HG02852 (cell line): ENCODE measurements around the gene LZTS2.

Source experiments
- ATAC-seq: cut with Tn5 transposase; IDR thresholded peaks from one replicate; pipeline ENCODE4 v1.9.1; 2021; ENCODE audit warnings: mild to moderate bottlenecking, moderate library complexity; ENCODE audit not compliant: unreplicated experiment

LZTS2 gene

DNA sequence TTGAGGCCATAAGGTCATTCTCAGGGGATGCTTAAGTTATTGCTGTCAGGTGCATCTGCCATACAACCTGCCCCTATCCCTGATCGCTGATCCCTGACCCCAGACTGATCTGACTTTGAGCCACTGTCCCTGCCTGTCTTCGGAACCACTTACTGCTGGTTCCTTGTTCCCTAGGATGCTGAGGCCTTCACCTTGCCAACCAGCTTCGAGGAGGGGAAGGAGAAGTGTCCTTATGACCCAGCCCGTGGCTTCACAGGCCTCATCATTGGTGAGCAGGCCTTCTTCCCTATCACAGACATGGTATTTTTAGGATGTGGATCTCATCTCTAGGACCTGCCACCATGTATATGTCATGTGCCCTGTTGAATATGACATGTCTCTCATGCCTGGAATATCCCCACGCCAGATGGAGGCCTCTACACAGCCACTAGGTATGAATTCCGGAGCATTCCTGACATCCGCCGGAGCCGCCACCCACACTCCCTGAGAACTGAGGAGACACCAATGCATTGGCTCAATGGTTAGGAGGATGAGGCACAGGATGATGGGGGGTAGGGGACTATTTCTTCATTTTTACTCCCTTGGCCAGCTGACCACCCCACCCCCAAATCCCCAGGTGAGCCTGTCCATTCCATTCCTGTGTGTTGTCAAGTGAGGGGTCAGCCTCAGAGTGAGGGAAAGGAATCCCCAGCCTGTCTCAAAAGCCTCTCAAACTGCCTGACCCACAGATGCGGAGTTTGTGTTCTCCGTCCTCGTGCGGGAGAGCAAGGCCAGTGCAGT lies 21.3 kb upstream of the LZTS2 start:
- ATAC-seq = no peak

DNA sequence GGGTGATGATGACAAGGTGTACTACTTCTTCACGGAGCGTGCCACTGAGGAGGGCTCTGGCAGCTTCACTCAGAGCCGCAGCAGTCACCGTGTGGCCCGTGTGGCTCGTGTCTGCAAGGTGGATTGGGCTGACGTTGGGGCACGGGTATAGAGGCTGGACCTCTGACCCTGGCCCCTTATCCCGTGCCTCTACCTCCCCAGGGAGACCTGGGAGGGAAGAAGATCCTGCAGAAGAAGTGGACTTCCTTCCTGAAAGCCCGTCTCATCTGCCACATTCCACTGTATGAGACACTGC lies 20.8 kb upstream of the LZTS2 start:
- ATAC-seq = no peak

DNA sequence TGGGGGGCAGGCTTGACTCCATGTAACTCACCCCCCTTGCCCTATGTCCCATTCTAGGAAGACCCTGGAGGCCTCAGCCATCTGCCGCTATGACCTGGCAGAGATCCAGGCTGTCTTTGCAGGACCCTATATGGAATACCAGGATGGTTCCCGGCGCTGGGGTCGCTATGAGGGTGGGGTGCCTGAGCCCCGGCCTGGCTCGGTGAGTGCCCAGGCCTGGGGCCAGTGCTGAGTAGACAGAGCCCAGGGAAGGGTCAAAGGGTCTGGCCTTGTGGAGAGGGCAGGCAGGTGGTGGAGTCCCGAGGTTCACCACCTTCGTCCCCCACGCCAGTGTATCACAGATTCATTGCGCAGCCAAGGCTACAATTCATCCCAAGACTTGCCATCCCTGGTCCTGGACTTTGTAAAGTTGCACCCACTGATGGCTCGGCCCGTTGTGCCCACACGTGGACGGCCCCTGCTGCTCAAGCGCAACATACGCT lies 19.8 kb upstream of the LZTS2 start:
- ATAC-seq = no peak

DNA sequence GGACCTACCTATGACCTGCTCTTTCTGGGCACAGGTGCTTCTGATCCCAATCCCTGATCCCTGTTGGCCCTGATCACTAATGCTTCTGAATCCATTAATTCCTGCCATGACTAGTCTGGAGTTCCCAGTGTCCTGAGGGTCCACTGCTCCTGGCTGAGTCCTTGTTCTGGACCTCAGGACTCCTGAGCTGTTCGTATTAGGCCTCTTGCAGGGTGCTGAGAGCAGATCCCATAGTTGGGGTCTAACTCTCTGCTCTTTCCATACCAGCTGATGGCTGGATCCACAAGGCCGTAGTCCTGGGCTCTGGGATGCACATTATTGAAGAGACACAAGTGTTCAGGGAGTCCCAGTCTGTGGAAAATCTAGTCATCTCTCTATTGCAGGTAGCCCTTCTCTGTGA lies 19.3 kb upstream of the LZTS2 start:
- no peak for ATAC-seq

DNA sequence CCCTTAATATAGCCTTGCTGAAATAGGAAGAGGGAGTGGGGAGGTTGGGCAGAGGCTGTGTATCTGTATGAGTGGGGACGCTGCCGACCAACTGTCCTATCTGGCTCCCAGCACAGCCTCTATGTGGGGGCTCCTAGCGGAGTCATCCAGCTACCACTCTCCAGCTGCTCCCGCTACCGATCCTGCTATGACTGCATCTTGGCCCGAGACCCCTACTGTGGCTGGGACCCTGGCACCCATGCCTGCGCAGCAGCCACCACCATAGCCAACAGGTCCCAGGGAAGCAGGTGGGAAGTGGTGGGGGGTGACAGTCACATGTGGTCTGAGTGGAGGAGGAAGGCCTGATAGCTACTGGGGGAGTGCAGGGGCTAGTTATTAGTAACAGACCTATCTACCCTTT lies 18.9 kb upstream of the LZTS2 start:
- no peak for ATAC-seq

DNA sequence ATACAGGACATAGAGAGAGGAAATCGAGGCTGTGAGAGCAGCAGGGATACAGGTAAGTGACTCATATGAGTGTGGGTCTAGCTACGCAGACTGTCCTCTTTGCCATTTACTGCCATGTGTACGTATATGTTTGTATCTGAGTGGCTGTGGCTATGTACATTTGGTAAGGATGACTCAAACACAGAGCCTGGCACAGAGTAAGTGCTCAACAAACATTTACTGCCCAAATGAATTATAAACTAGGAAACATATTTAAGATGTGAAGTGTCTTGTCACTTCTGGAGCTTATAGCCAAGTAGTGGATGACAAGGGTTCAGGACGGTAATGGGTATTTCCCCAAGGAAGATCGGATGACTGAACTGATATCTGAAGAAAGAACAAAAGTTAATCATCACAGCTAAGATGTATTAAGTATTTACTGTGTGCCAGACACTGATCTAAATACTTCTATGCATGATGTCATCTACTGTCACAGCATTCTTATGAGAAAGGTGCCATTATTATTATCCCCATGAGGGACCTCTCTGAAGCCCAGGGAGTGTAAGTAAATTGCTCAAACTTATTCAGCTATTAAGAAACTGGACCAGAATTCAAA lies 18.3 kb upstream of the LZTS2 start:
- ATAC-seq = no peak

DNA sequence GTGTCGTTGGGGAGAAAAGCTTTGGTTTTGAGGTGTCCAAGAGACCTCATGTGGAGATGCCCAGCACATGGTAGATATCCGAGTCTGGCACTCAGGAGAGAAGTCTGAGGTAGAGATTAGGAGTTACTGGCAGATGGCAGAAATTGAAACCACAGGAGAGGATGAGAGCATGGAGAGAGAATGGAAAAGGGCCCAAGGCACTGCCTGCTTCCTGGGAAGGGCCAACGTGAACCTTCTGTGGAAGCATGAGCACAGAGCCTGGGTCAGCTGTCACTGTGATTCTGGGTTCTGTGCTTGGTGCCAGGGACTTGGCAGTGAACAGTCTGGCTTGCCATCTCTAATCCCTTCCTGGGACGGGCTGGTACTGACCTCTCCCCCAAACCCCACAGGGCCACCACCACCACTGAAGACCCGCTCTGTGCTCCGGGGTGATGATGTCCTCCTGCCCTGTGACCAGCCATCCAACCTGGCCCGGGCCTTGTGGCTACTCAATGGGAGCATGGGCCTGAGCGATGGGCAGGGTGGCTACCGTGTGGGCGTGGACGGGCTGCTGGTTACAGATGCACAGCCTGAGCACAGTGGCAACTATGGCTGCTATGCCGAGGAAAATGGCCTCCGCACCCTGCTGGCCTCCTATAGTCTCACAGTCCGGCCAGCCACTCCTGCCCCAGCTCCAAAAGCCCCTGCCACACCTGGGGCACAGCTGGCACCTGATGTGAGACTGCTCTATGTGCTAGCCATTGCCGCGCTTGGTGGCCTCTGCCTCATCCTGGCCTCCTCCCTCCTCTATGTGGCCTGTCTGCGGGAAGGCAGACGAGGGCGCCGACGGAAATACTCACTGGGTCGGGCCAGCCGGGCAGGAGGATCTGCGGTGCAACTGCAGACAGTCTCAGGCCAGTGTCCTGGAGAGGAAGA lies 16.4 kb upstream of the LZTS2 start:
- ATAC-seq = no peak

DNA sequence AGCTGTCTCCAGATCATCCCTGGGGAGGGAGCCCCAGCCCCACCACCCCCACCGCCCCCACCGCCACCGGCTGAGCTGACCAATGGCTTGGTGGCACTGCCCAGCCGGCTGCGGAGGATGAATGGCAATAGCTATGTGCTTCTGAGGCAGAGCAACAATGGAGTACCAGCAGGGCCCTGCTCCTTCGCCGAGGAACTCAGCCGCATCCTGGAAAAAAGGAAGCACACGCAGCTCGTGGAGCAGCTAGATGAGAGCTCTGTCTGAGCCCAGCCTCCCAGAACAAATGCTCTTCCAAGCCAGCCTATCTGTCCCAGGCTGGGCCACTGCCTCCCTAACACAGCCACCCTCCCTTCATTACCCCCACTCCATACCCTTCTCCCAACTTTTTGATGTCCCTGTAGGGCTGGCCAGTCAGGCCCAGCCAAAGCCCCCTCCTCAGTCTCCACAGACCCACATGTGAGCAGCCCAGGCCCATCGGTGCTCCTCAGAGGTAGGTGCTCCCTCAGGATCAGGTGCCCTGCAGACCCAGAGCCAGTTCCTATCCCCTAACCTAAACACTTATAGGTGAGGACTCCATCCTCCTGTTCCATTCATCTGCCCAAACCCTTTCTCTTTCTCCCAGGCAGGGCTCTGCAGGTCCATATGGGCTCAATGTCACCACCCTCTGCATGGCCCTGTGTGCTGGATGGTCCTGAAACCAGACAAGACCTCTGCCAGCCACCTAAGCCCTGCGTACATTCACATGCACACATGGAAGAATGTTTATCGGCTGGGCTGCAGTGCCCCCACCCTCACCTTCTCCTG lies 15.5 kb upstream of the LZTS2 start:
- ATAC-seq = no peak

DNA sequence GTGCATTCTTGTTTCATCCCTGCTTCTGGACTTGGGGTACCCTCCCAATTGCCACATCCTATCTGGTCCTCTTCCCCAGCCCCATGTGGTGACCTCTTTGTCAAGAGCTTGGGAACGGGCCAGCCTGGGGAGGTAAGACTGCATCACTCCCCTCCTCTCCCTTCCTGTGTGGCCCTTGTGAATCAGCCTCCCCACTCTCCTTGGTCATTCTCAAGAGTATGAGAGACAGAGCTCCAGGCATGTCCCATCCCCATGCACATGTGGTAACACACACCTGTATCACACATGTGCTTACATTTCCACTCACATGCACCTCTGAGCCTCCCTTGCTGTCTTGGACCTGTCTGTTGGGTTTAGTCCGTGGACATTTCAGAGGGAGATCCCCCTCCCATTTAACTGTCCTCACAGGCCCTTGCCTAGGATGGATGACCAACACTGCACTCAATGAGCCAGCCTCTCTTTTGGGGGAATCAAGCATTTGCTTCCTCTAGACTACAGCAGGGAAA lies 14.9 kb upstream of the LZTS2 start:
- ATAC-seq = no peak

DNA sequence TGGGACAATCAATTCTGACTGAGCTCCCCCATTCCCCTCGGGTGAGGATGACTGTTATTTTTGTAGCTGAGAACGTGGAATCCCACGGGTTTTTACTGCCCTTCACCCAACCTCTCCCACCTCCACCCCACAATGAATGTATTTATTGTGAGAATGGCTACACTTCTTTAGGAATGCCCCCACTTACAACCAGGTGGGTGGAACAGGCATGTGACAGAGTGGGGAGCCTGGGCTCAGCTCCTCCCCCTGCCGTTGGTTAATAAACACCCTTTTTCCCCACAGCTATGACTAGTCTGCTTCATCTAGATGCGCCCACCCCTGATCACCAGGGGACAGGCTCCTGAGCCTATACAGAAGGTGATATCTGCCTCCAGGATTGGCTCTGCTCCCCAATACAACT lies 14.3 kb upstream of the LZTS2 start:
- ATAC-seq = no peak

DNA sequence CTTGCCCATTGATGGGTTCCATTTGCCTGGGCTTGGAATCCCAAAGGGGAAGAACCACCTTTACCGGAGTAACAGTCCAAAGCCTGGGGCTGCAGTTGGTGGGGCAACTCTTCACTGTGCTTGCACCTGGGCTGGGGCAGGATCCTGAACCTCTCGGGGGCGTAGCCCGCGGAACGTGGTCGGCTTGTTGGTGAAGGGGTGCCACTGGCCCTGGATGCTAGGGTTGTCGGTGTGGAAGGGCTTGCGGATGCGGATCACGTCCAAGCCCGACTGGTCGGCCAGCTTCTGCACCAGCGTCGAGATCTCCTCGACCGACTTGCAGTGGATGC lies 13.0 kb upstream of the LZTS2 start:
- ATAC-seq = no peak

DNA sequence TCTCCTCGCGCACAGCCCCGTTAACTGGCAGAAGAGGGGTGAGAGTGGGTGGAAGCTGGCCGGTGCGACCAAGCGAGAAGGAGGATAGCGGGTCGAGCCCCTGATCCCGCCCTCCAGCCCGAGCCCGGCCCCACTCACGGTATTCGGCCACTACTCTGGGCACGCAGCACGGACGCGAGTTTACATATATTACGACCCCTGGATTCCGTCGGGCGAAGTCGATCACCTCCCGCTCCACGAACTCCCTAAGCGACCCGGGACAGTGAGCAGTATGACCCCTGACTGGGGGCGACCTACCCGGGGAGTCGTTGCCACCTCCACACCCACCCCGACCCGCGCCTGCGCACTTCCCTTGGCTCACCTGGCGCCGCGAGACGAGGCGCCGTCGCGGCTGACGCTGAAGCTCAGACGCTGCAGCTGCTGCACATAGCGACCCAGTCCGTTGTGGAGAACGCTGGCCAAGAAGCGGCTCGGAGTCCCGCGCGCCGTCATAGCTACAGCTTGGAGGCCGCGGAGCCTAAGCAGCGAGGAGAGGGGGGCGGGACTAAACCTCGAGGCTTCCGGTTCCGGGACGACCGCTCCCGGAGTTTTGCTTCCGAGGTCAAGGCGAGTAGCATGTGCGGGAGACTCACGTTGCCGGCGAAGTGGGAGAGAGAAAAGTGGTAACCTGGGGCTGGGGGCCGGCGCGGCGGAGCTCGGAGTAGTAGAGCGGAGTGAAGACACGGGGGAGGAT lies 12.5 kb upstream of the LZTS2 start, which contains the start of the genes MRPL43 and TWNK:
Gene MRPL43 (minus strand): TSS at position 546 of the 733 bp plus-strand sequence. CDS start 54 bp downstream, at position 492.
Gene TWNK (plus strand): TSS at position 592 of the 733 bp plus-strand sequence. CDS start 668 bp downstream, outside the sequence.
- peak; percentile 82 for ATAC-seq

DNA sequence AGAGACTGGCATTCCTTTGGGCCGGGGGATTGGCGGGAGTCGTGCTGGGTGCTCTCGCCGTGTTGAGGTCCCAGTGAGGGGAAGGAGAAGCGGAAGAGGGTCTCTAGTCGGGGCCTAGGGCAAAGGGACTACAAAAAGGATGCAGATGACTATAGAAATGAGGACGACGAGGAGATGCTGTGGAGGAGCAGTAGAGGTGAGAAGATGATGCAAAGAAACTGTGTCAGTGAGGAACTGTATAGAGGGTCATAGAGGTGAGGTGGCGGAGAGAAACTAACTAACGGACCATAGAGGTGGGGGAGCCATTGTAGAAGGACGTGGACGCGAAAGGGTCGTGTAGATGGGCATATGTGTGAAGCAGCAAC lies 11.9 kb upstream of the LZTS2 start:
- no peak for ATAC-seq

DNA sequence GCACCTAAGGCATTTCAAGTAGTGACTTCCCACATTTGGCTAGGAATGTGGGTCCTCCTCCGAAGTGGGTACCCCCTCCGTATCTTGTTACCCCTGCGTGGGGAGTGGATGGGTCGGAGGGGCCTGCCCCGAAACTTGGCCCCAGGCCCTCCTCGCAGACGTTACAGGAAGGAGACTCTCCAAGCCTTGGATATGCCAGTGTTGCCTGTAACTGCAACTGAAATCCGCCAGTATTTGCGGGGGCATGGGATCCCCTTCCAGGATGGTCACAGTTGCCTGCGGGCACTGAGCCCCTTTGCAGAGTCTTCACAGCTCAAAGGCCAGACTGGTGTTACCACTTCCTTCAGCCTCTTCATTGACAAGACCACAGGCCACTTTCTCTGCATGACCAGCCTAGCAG lies 11.4 kb upstream of the LZTS2 start:
- no peak for ATAC-seq

DNA sequence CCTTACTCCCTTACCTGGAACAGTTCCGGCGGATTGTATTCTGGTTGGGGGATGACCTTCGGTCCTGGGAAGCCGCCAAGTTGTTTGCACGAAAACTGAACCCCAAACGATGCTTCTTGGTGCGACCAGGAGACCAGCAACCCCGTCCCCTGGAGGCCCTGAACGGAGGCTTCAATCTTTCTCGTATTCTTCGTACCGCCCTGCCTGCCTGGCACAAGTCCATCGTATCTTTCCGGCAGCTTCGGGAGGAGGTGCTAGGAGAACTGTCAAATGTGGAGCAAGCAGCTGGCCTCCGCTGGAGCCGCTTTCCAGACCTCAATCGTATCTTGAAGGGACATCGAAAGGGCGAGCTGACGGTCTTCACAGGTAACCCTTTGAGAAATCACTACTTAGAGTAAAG lies 10.5 kb upstream of the LZTS2 start:
- ATAC-seq = no peak

DNA sequence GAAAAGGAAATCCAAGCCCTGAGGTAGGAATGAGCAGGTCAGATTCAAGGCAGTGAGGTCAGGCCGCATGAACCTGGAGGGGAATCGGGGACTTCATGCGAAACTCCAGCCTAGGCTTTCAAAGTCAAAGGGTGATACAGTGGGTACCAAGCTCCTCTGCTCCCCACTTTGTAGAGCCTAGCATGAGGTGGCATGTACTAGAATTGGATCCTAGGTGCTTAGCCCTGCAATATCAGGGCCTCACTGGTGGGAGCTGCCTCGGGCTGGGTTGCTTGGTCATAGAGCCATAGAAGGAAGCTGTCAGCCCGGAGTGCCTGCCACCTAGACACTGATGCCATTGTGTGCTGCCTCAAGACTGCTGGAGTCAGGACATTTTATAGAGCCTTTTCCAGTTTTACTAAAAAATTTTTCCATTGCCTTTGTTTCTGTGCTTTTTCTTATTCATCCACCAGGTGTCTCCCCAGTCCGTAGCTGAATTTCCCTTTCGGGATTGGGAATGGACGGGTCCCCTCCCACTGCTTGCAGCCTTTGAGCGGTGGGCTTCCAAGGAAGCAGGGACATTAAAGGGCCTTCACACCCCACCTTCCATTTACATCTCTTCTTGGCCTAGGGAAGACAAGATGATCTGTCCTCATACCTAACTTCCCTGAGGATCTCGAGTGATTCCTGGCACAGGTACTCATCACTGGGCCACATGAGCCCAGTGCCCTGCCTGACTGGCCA lies 5.5 kb upstream of the LZTS2 start:
- no peak for ATAC-seq

DNA sequence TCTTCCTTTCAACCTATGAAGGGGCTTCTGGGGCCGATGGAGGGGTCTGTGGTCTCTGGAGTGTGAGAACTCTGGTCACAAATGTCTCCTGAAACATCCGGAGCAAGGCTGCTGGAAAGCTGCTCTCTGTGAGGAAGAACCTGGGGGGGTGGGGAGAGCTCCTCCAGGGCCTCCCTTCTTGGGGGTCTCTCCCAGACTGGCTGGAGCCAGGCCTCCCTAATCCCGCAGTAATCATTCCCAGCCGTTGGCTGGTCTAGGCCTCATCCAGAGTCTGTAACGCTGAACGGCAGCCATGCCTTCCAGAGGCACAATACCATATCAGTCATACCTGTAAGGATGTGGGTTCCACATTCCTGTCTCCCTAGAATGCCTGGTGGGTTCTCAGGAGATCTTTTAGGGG lies 4.4 kb upstream of the LZTS2 start:
- no peak for ATAC-seq

DNA sequence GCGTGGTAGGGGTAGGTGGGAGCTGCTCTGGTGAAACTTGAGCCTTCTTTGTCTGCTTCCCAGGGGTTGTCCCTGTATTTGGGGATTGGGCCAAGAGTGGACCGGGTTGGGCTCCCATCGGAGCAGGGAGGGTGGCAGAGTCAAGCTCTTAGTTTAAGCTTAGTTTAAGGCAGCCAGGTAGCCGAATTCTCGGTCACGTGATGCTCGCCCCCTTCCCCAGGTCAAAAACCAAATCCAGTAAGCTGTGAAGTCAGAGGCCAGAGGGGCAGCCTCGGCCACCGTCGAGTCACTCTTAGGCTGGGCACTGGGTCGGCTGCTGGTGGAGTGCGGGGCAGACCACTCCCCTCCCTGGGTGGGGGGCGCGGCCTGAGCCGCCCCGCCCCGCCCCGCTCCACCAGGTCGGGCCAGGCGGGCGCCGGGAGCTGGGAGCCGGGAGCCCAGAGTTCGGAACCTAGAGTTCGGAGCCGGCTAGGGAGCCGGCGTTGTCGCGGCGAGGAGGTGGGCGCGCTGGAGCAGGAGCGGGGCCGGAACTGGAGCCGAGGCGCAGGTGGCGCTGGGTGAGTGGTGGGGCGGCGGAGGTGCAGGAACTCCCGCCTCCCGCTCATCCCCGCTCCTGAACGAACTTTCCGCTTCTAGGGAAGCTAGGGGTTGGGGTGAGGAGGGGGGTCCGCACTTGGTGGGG lies 2.8 kb upstream of the LZTS2 start:
- peak; percentile 29 for ATAC-seq
